ENCODE measurements around the gene SLX4IP. TPM values are rescaled to one million over a fixed set of nuclear protein-coding genes. Genes with fewer than 3 reads are reported as not detected.
A peak's percentile ranks its signal among the peaks of the same experiment; 100 is the strongest.

Gene SLX4IP
- total RNA-seq, 1 donor from 2014 or later, result 2.8 TPM

GRCh38 chr20:10495173-10495572 is 60.1 kb downstream of the SLX4IP start:
- no peak for DNase-seq (ENCODE audit: low read depth, low spot score)

- no peak for DNase-seq (ENCODE audit: low read depth, low spot score)
Measured at GRCh38 chr20:10496465-10496864, 61.4 kb downstream of the SLX4IP start.

GRCh38 chr20:10497283-10497682 is 62.2 kb downstream of the SLX4IP start:
- no peak for DNase-seq (ENCODE audit: low read depth, low spot score)

GRCh38 chr20:10497791-10498190 is 62.7 kb downstream of the SLX4IP start:
- no peak for DNase-seq (ENCODE audit: low read depth, low spot score)

- DNase-seq (ENCODE audit: low read depth, low spot score), result no peak
Measured at GRCh38 chr20:10498200-10498599, 63.1 kb downstream of the SLX4IP start.

- no peak for DNase-seq (ENCODE audit: low read depth, low spot score)
Measured at GRCh38 chr20:10501402-10501801, 66.3 kb downstream of the SLX4IP start.

- no peak for DNase-seq (ENCODE audit: low read depth, low spot score)
Measured at GRCh38 chr20:10502098-10502526, 67.0 kb downstream of the SLX4IP start.

GRCh38 chr20:10504608-10504993 is 69.5 kb downstream of the SLX4IP start:
- no peak for DNase-seq (ENCODE audit: low read depth, low spot score)

GRCh38 chr20:10504994-10505730 is 70.1 kb downstream of the SLX4IP start:
- DNase-seq (ENCODE audit: low read depth, low spot score), result no peak

- no peak for DNase-seq (ENCODE audit: low read depth, low spot score)
Measured at GRCh38 chr20:10505827-10506226, 70.7 kb downstream of the SLX4IP start.

- DNase-seq (ENCODE audit: low read depth, low spot score), result no peak
Measured at GRCh38 chr20:10507052-10507451, 71.9 kb downstream of the SLX4IP start.

- no peak for DNase-seq (ENCODE audit: low read depth, low spot score)
Measured at GRCh38 chr20:10508060-10508459, 73.0 kb downstream of the SLX4IP start.

- DNase-seq (ENCODE audit: low read depth, low spot score), result no peak
Measured at GRCh38 chr20:10508468-10509251, 73.6 kb downstream of the SLX4IP start.

GRCh38 chr20:10509376-10509775 is 74.3 kb downstream of the SLX4IP start:
- no peak for DNase-seq (ENCODE audit: low read depth, low spot score)

- no peak for DNase-seq (ENCODE audit: low read depth, low spot score)
Measured at GRCh38 chr20:10510216-10510615, 75.1 kb downstream of the SLX4IP start.

GRCh38 chr20:10511170-10511508 is 76.0 kb downstream of the SLX4IP start:
- DNase-seq (ENCODE audit: low read depth, low spot score), result no peak

GRCh38 chr20:10511509-10512251 is 76.6 kb downstream of the SLX4IP start:
- DNase-seq (ENCODE audit: low read depth, low spot score), result peak; percentile 69

- no peak for DNase-seq (ENCODE audit: low read depth, low spot score)
Measured at GRCh38 chr20:10513061-10513460, 78.0 kb downstream of the SLX4IP start.

- DNase-seq (ENCODE audit: low read depth, low spot score), result no peak
Measured at GRCh38 chr20:10513931-10514575, 78.9 kb downstream of the SLX4IP start.

GRCh38 chr20:10516529-10516928 is 81.4 kb downstream of the SLX4IP start:
- no peak for DNase-seq (ENCODE audit: low read depth, low spot score)

GRCh38 chr20:10519361-10520046 is 84.4 kb downstream of the SLX4IP start:
- no peak for DNase-seq (ENCODE audit: low read depth, low spot score)

Measured in pulmonary artery endothelial cell (primary cell).